Retina (tissue), 1 donor: ENCODE results near the gene IL34.
"Not testable (repeated sequence)": the region's sequence is repeated elsewhere in the genome, so short reads cannot be mapped to it uniquely, and the experiment has no call there.

Experiments
- DNase-seq: peaks from one replicate; pipeline ENCODE4 v3.0.0-alpha.2; 2016

Gene IL34

DNA sequence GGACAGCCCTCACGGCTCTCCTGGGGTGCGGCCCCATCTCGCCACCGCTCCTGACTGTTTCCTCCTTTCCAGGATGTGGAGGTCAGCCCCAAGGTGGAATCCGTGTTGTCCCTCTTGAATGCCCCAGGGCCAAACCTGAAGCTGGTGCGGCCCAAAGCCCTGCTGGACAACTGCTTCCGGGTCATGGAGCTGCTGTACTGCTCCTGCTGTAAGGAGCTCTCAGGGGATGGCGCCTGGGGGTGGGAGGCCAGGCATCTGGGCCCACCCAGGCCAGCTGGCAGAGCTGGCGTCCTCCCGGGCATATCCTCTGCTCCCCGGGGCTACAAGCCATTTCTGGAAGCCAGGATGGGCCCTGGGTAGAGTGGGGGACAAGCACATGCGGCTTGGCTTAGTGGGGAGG is 13.2 kb downstream of the IL34 start:
- no peak for DNase-seq

DNA sequence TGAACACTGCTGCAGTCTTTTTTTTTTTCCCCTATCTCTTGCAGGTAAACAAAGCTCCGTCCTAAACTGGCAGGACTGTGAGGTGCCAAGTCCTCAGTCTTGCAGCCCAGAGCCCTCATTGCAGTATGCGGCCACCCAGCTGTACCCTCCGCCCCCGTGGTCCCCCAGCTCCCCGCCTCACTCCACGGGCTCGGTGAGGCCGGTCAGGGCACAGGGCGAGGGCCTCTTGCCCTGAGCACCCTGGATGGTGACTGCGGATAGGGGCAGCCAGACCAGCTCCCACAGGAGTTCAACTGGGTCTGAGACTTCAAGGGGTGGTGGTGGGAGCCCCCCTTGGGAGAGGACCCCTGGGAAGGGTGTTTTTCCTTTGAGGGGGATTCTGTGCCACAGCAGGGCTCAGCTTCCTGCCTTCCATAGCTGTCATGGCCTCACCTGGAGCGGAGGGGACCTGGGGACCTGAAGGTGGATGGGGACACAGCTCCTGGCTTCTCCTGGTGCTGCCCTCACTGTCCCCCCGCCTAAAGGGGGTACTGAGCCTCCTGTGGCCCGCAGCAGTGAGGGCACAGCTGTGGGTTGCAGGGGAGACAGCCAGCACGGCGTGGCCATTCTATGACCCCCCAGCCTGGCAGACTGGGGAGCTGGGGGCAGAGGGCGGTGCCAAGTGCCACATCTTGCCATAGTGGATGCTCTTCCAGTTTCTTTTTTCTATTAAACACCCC is 13.8 kb downstream of the IL34 start:
- DNase-seq: no peak

GRCh38 chr16:70660672-70661350 is 14.5 kb downstream of the IL34 start:
- DNase-seq: no peak

- no peak for DNase-seq
These were observed 15.2 kb downstream of the IL34 start for GRCh38 chr16:70661534-70661917.

DNA sequence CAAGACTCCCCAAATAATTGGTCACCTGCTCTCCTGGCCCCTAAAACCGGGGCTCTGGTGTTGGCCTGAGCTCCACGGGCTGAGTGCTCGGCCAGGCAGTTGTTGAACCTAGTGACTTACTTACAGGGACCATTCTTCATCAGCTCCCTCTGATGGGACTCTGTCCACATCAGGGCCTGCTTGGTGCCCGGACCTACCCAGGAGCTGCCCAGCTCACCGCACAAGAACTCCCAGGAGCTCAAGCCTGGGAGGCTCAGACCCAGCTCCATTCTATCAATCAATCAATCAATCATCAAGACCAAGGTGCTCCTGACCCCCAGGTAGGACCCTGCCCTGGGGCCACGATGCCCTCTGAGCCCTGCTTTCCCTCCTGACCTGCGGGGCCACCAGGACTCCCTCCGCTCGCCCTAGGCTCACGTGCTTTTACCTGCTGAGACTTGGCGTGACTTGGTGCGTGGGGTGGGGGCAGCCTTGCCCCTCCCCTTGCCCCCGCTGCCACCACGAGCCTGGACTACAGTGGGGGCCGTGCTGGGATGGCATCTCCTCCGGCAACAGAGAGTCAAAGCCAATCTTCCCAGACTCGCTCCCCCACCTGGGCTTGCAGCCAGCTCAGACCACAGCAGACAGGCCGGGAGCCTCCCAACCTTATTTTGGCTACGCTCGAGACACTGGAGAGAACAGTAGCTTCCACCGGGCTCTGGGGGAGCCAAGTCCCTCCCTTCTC is 15.7 kb downstream of the IL34 start:
- DNase-seq: no peak

DNA sequence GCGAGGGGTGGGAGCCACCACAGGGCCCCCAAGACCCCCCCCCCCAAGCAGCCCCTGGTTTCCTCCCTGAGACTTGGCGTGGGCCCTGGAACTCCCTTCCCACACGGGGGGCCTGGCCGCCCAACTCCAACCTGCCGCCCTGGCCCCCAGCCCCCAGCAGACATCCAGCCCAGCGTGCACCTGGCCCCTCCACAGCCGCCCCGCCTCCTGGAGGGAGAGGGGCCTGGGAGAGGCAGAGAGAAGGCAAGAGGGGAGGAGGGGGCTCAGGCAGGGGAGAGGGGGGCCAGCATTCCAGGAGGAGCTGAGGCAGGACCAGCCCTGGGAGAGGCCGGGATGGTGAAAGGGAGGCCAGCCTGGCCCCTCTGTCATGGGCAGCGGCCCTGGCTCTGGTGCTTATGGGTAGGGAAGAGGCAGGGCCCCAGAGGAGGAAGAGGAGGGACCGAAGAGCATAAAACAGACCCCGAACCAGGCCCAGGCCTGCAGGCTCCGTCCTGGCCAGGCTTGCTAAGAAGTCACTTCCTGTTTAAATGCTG is 16.7 kb downstream of the IL34 start:
- DNase-seq: no peak

DNA sequence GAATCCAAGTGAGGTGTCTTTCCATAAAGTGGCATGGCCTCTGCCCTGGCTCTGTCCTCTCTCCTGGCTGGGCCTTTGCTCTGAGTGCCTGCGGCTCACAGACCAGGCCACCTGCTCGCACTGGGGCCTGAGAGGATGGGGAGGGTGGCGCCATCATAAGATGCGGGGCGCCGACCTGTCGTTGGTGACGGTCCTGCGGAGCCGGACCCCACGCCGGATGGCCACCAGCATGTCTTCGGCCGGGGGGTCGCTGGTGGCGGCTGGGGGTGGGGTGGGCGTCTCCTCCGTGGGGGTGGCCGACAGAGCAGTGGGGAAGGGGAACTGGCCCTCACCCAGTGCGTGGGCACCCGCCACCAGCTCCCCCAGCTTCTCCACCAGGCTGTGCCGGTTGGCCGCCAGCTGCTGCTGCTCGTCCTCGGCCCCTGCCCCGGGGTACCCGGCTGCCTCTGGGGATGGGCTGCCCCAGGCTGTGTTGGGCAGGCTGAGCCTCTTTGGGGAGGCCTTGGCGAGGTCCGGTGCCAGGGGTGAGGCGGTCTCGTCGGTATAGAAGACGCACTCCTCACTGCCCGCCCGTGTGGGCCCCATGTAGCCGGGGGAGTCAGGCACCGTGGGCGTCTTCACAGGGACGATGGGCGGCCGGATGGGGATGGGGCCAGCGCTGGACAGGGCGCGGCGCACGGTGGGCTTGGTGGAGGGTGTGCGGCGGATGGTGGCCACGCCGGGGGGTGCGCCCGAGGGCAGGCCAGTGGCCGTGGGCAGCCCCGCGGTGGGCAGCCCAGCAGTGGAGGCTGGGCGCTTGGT is 17.4 kb downstream of the IL34 start:
- DNase-seq: no peak

- DNase-seq: no peak
These were observed 18.2 kb downstream of the IL34 start for GRCh38 chr16:70664325-70665112.

DNA sequence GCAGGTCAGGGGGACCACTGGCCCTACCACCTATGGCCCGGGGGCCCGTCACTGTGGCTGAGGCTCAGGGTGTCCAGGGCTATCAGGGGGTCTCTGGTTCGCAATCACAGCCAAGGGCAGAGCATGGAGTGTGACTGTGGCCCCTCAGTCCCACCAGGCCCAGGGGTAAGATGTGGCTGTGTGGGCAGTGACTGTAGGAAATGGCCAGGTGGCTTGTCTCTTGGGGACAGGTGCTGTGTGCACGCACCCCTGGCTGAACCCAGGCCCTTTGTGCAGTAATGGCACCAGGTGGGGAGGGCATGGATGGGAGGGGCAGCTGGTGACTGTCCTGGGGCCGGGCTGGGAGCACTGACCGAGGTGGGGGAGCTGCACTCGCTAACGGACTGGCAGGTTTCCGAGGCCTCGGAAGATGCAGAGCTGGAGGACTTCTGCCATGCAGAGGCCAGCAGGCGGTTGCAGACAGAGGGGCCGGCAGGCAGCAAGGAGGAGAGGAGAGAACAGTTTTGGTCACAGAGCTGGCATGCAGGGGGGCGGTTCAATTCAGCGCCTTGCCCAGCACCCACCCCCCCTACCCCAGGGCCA is 18.8 kb downstream of the IL34 start:
- no peak for DNase-seq

DNA sequence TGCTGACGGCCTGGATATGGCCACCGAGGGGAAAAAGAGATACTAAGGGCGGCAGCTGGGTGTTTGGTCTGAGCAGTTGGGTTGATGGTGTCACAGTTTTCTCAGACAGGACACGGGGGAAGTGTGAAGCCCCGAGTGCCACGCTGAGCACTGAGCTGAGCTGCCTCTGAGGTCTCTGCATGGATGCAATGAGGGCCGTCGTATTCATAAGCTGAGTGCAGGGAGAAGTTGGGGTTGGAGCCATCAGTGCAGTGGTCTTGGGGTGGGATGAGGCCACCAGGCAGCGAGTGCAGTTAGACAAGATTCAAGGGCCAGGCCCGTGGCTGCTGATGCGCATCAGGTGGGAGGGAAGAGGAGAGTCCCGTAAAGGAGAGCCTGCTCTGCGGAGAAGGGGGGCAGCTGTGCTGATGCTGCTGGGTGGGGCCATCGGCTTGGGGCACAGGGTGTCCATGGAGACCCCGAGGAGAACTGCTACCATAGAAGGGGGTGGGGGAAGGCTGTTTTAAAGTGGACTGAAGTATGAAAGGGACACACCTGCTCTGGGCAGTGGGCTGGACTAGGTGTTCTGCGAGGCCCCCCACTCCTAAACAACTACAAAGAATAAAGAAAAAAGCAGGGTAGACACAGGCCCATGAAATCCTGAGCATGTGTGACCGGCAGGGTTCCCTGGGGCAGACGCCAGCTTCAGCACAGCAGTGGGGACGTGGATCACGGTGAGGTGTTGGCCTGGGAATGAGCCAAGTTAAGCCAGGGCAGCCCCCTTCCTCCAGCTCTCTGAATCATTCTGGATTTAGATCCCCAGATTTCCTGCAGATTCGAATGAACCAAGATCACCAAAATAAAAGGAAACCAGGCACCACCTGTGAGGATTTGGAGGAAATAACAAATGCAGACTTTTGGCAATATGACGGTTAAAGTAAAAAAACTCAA is 19.7 kb downstream of the IL34 start:
- DNase-seq: no peak

- no peak for DNase-seq
These were observed 23.8 kb downstream of the IL34 start for GRCh38 chr16:70670175-70670574.

GRCh38 chr16:70670938-70671337 is 24.6 kb downstream of the IL34 start:
- DNase-seq: not testable (repeated sequence)

GRCh38 chr16:70674221-70675014 is 28.1 kb downstream of the IL34 start:
- DNase-seq: no peak

GRCh38 chr16:70675851-70676513 is 29.6 kb downstream of the IL34 start:
- DNase-seq: no peak

DNA sequence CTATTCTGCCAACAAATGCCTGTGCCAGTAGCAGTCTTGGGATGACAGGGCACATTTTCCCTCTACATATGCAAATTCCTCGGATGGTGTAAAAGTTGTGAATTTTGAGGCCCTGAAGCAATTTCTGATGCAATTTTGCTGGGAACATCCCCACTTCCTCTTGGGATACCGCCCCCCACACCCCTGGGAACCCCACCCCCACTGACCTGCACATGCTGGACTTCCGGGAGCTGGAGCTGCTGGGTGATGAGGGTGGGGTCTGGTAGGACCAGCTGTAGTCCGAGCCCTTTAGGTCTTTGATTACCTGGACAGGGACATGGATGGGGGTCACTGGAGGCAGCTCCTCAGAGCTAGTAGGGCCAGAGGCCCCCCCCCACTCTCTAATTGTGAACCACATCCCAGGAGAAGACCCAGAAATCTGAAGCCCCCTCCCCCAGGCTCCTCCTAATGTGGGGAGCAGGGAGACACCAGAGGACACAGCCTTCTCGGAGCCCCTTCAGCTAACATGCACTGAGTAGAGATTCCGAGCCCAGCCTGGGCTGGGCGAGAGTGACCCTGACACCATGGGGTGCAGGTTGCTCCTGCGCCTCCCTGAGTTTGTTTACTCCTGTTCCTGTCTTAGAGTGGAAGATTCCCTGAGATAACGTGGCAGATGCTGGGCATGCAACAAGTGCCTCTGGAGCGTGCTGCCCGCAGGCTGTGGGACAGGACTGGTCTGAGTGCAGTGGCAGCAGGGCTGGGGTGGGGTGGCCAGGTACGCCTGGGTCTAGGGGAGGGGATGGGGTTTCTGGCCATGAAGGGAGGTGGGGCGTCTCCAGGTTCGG is 30.5 kb downstream of the IL34 start:
- DNase-seq: no peak

DNA sequence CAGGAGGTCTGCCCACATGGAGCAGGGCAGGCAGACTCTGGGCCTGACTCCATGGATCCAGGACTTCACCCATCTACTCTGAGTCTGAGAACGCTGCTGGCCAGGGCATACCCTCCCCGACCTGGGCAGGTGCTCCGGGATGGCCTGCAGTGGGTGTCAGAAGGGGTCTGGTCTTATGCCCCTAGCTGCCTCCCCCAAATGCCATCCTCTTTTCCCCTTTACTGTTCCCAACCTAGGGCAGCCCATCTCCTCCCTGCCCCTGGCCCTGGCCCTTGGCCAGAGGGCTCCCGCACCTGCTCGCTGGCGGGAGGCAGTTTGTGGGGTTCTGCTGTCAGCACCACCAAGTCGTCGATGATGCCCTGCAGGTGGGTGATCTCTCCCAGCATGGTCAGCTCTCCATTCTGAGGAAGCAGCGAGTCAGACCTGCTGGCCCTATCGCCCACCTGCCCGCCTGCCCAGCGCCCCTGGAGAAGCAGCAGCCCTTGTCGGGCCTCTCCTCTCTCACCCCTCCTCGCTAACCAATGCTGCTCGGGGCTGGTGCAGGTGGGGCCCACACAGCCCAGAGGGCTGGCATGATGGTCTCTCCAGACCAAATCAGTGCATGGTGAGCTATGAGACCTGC is 31.3 kb downstream of the IL34 start:
- DNase-seq: no peak

- DNase-seq: no peak
These were observed 31.9 kb downstream of the IL34 start for GRCh38 chr16:70678121-70678897.
